Nephron progenitor cell (in vitro differentiated cells): ENCODE data around the gene GOLGA6D.
"Not testable (repeated sequence)": the region's sequence is repeated elsewhere in the genome, so short reads cannot be mapped to it uniquely, and the experiment has no call there.

Experiments
- DNase-seq: peaks from one replicate; pipeline ENCODE4 v3.0.0; 2021
- H3K27ac Mint-ChIP-seq: 2 replicates; pipeline ENCODE4 v1.8.0; 2021; ENCODE audit warnings: mild to moderate bottlenecking, moderate library complexity, mixed read lengths
- H3K27me3 Mint-ChIP-seq: 2 replicates; pipeline ENCODE4 v1.8.0; 2021; ENCODE audit warnings: mild to moderate bottlenecking, low read depth, mixed read lengths; ENCODE audit not compliant: poor library complexity
- H3K36me3 Mint-ChIP-seq: 2 replicates; pipeline ENCODE4 v1.8.0; 2021; ENCODE audit warnings: low read depth, mixed read lengths
- H3K4me1 Mint-ChIP-seq: 2 replicates; pipeline ENCODE4 v1.8.0; 2021; ENCODE audit warnings: mixed read lengths
- H3K4me3 Mint-ChIP-seq: 2 replicates; pipeline ENCODE4 v1.8.0; 2021; ENCODE audit warnings: mild to moderate bottlenecking, moderate library complexity, mixed read lengths
- H3K9me3 Mint-ChIP-seq: 2 replicates; pipeline ENCODE4 v1.8.0; 2021; ENCODE audit warnings: mild to moderate bottlenecking, moderate library complexity, mixed read lengths
- CTCF ChIP-seq: fragments of 200-600 bp; sonication (generic); IDR thresholded peaks from 2 replicates; pipeline ENCODE4 v1.5.0; 2021; ENCODE audit warnings: antibody characterized with exemption

Gene GOLGA6D

GRCh38 chr15:75282572-75282971, at the start of gene GOLGA6D:
GOLGA6D (plus strand) TSS chr15:75282835; CDS start chr15:75282876, 41 bp downstream.
- H3K27me3 Mint-ChIP-seq, H3K4me1 Mint-ChIP-seq, H3K9me3 Mint-ChIP-seq, H3K4me3 Mint-ChIP-seq, H3K36me3 Mint-ChIP-seq, DNase-seq, H3K27ac Mint-ChIP-seq: not testable (repeated sequence)

- peaks cover 13% of the 10 kb centered on the region for H3K27me3 Mint-ChIP-seq
- peaks cover 9% of the 10 kb centered on the region for H3K4me1 Mint-ChIP-seq
- H3K36me3 Mint-ChIP-seq: no peaks in the 10 kb centered on the region
- TF ChIP-seq CTCF: no peak
- no peak overlapping the region for H3K4me3 Mint-ChIP-seq
- H3K9me3 Mint-ChIP-seq: no peaks in the 10 kb centered on the region
- no peak for DNase-seq
- H3K27ac Mint-ChIP-seq: no peak overlapping the region
These were observed 49.0 kb upstream of the GOLGA6D start for GRCh38 chr15:75233504-75234190.

- no peak for DNase-seq
- Mint-ChIP-seq H3K27ac (no peak overlapping the region), H3K36me3 (no peaks in the 10 kb centered on the region), H3K9me3 (no peaks in the 10 kb centered on the region), H3K4me3 (no peak overlapping the region), H3K4me1 (peaks cover 9% of the 10 kb centered on the region), H3K27me3 (peaks cover 16% of the 10 kb centered on the region)
- TF ChIP-seq CTCF: no peak
These were observed 48.3 kb upstream of the GOLGA6D start for GRCh38 chr15:75234191-75234810.

- Mint-ChIP-seq H3K4me3 (no peak overlapping the region), H3K27me3 (peaks cover 19% of the 10 kb centered on the region), H3K27ac (no peak overlapping the region), H3K4me1 (peaks cover 6% of the 10 kb centered on the region), H3K9me3 (no peaks in the 10 kb centered on the region), H3K36me3 (no peaks in the 10 kb centered on the region)
- no peak for TF ChIP-seq CTCF
- DNase-seq: no peak
These were observed 47.5 kb upstream of the GOLGA6D start for GRCh38 chr15:75235051-75235673.

GRCh38 chr15:75235760-75236729, 46.6 kb upstream of the GOLGA6D start:
- no peaks in the 10 kb centered on the region for H3K9me3 Mint-ChIP-seq
- peaks cover 23% of the 10 kb centered on the region for H3K27me3 Mint-ChIP-seq
- H3K36me3 Mint-ChIP-seq: no peaks in the 10 kb centered on the region
- no peak overlapping the region for H3K4me3 Mint-ChIP-seq
- no peaks in the 10 kb centered on the region for H3K4me1 Mint-ChIP-seq
- TF ChIP-seq CTCF: no peak
- no peak for DNase-seq
- no peak overlapping the region for H3K27ac Mint-ChIP-seq
